ENCODE measurements around the gene RPN2. TPM values are rescaled to one million over a fixed set of nuclear protein-coding genes. Genes with fewer than 3 reads are reported as not detected.

RPN2 gene
- total and polyA plus RNA-seq, 4 donors: 88.9 to 286 (median 189) TPM

DNA sequence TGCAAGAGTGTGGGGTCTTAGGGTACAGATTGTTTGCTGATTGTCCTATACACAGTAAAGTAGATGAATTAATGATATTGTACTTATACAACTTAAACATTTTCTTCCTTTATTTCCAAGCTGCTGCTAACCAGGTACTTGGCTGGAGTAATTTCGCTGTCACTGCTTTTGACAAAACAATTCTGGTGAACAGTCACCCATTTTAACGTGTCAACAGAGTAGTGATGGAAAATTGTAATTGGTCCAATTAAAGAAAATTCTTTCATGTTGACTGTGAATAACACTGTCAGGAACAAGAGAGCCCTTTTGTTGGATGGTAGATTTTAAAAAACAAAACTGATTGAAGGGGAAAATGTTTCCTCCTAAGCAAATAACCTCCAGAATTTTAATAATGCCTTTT, 26.7 kb downstream of the RPN2 start:
- DNase-seq (no peak), ATAC-seq (ENCODE audit: insufficient read depth, low FRiP score) (no peak)
- H3K4me3 ChIP-seq: no peak overlapping the region
- no peak overlapping the region for H3K27ac ChIP-seq (ENCODE audit: low read depth in 1 of 2, low read length in 1 of 2)
- no peaks in the 10 kb centered on the region for H3K27me3 ChIP-seq (ENCODE audit: control insufficient read depth in 3 of 3, insufficient read depth in 3 of 3, low read length in 2 of 3)
- no peaks in the 10 kb centered on the region for H3K4me1 ChIP-seq (ENCODE audit: control insufficient read depth in 5 of 5, insufficient read depth in 5 of 5, low read length in 5 of 5)
- no peak overlapping the region for H3K9ac ChIP-seq (ENCODE audit: insufficient read depth in 1 of 2, low read length in 2 of 2)
- peaks cover 24 to 50% (median 43%) of the 10 kb centered on the region in 4 donors for H3K36me3 ChIP-seq (ENCODE audit: control insufficient read depth in 4 of 4, insufficient read depth in 4 of 4, low read length in 4 of 4)
- WGBS, 2 donors: 80 to 89% methylated on average over 2 of the region's 2 CpGs
- no peak for TF ChIP-seq CTCF (IDR thresholded peaks at IDR 0.05; ENCODE audit: control extremely low read depth, extremely low read depth)
- no peaks in the 10 kb centered on the region for H3K9me3 ChIP-seq (ENCODE audit: control insufficient read depth in 4 of 4, insufficient read depth in 3 of 4, low read length in 3 of 4)

GRCh38 chr20:37207171-37207570, 28.0 kb downstream of the RPN2 start:
- 95 to 97% methylated on average over 11 of the region's 11 CpGs for WGBS, 2 donors
- no peak for DNase-seq
- Histone ChIP-seq H3K4me3 (no peak overlapping the region), H3K27me3 (ENCODE audit: control insufficient read depth in 3 of 3, insufficient read depth in 3 of 3, low read length in 2 of 3) (no peaks in the 10 kb centered on the region), H3K9me3 (ENCODE audit: control insufficient read depth in 4 of 4, insufficient read depth in 3 of 4, low read length in 3 of 4) (no peaks in the 10 kb centered on the region), H3K36me3 (ENCODE audit: control insufficient read depth in 4 of 4, insufficient read depth in 4 of 4, low read length in 4 of 4) (peaks cover 23 to 53% (median 43%) of the 10 kb centered on the region in 4 donors), H3K27ac (ENCODE audit: low read depth in 1 of 2, low read length in 1 of 2) (no peak overlapping the region), H3K9ac (ENCODE audit: insufficient read depth in 1 of 2, low read length in 2 of 2) (no peak overlapping the region), H3K4me1 (ENCODE audit: control insufficient read depth in 5 of 5, insufficient read depth in 5 of 5, low read length in 5 of 5) (no peaks in the 10 kb centered on the region)
- no peak for TF ChIP-seq CTCF (IDR thresholded peaks at IDR 0.05; ENCODE audit: control extremely low read depth, extremely low read depth)
- ATAC-seq (ENCODE audit: insufficient read depth, low FRiP score): no peak

GRCh38 chr20:37209193-37209592, 30.1 kb downstream of the RPN2 start:
- 98 to 99% methylated on average over 3 of the region's 3 CpGs for WGBS, 2 donors
- Histone ChIP-seq H3K9me3 (ENCODE audit: control insufficient read depth in 4 of 4, insufficient read depth in 3 of 4, low read length in 3 of 4) (no peaks in the 10 kb centered on the region), H3K27me3 (ENCODE audit: control insufficient read depth in 3 of 3, insufficient read depth in 3 of 3, low read length in 2 of 3) (no peaks in the 10 kb centered on the region), H3K4me1 (ENCODE audit: control insufficient read depth in 5 of 5, insufficient read depth in 5 of 5, low read length in 5 of 5) (no peaks in the 10 kb centered on the region), H3K27ac (ENCODE audit: low read depth in 1 of 2, low read length in 1 of 2) (no peak overlapping the region), H3K4me3 (no peak overlapping the region), H3K36me3 (ENCODE audit: control insufficient read depth in 4 of 4, insufficient read depth in 4 of 4, low read length in 4 of 4) (peaks cover 35 to 51% (median 41%) of the 10 kb centered on the region in 4 donors), H3K9ac (ENCODE audit: insufficient read depth in 1 of 2, low read length in 2 of 2) (no peak overlapping the region)
- TF ChIP-seq CTCF (IDR thresholded peaks at IDR 0.05; ENCODE audit: control extremely low read depth, extremely low read depth): no peak
- ATAC-seq (ENCODE audit: insufficient read depth, low FRiP score) (no peak), DNase-seq (no peak)

GRCh38 chr20:37209661-37210314, 30.7 kb downstream of the RPN2 start:
- peaks cover 34 to 51% (median 39%) of the 10 kb centered on the region in 4 donors for H3K36me3 ChIP-seq (ENCODE audit: control insufficient read depth in 4 of 4, insufficient read depth in 4 of 4, low read length in 4 of 4)
- no peak overlapping the region for H3K27ac ChIP-seq (ENCODE audit: low read depth in 1 of 2, low read length in 1 of 2)
- H3K27me3 ChIP-seq (ENCODE audit: control insufficient read depth in 3 of 3, insufficient read depth in 3 of 3, low read length in 2 of 3): no peaks in the 10 kb centered on the region
- no peak overlapping the region for H3K4me3 ChIP-seq
- ATAC-seq (ENCODE audit: insufficient read depth, low FRiP score) (no peak), DNase-seq (no peak)
- H3K9ac ChIP-seq (ENCODE audit: insufficient read depth in 1 of 2, low read length in 2 of 2): no peak overlapping the region
- 94 to 98% methylated on average over 6 of the region's 6 CpGs for WGBS, 2 donors
- H3K9me3 ChIP-seq (ENCODE audit: control insufficient read depth in 4 of 4, insufficient read depth in 3 of 4, low read length in 3 of 4): no peaks in the 10 kb centered on the region
- no peak for TF ChIP-seq CTCF (IDR thresholded peaks at IDR 0.05; ENCODE audit: control extremely low read depth, extremely low read depth)
- no peaks in the 10 kb centered on the region for H3K4me1 ChIP-seq (ENCODE audit: control insufficient read depth in 5 of 5, insufficient read depth in 5 of 5, low read length in 5 of 5)
